Measurements from ENCODE around the gene DOCK4.

GRCh38 chr7:112031689-112032088 lies 174.5 kb downstream of the DOCK4 start:
- TF ChIP-seq CTCF (IDR thresholded peaks at IDR 0.05; ENCODE audit: low read depth, low read length, missing input control) (no peak), REST (IDR thresholded peaks at IDR 0.05) (no peak), EGR1 (IDR thresholded peaks at IDR 0.05; ENCODE audit: low read depth in 2 of 2) (no peak), SP1 (IDR thresholded peaks at IDR 0.05) (peak; percentile 17), JUND (IDR thresholded peaks at IDR 0.05) (no peak), MAX (IDR thresholded peaks at IDR 0.05) (no peak), TAF1 (conservative IDR thresholded peaks at IDR 0.05) (no peak), GABPA (IDR thresholded peaks at IDR 0.05 in 1 of 2, conservative IDR thresholded peaks at IDR 0.05 in 1 of 2) (no peak)

Measured in liver (tissue), 3 donors.